LNCAP (cell line): Measurements from ENCODE around the gene NAA60.

Experiments used
- CTCF ChIP-seq: fragments of 450-650 bp; IDR thresholded peaks from 2 replicates; pipeline ENCODE4 v1.5.1; 2017; ENCODE audit warnings: mild to moderate bottlenecking

The NAA60 gene

DNA sequence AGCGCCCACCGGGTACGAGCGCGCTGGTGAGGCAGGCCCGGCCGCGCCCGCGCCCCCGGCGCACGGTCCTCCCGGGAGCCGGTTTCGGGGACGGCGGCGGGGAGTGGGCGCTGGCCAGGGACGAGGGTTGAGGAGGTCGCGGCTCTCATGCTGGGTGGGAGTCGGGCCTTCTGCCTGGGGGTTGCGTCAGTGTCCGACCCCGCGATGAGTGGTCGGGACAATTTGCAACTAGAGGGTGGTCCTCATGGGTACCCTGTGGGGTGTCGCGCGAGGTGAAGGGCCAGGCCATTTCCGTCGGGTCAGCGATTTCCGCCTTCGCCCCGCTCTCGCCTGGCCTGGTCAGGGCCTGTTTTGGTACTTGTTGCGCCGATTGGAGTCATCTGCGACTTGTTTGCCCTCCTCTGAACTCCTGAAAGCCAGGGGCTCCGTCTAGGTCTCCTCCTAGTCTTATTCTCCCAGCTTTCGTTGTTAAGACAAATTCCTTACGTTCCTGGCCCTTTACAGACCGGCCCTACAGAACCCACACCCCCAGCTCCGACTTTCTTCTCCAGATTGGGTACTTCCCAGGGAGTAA is 14.9 kb downstream of the NAA60 start:
- TF ChIP-seq CTCF: peak; percentile 23; the same call in 1 of the 2 replicates

GRCh38 chr16:3458852-3459361 is 15.4 kb downstream of the NAA60 start:
- no peak for TF ChIP-seq CTCF

GRCh38 chr16:3459401-3460090 is 16.1 kb downstream of the NAA60 start:
- TF ChIP-seq CTCF: no peak

- no peak for TF ChIP-seq CTCF
Observed at GRCh38 chr16:3460121-3460520, 16.6 kb downstream of the NAA60 start.

GRCh38 chr16:3460585-3460984 is 17.1 kb downstream of the NAA60 start:
- no peak for TF ChIP-seq CTCF

- no peak for TF ChIP-seq CTCF
Observed at GRCh38 chr16:3461151-3461550, 17.7 kb downstream of the NAA60 start.

GRCh38 chr16:3465301-3465700 is 21.8 kb downstream of the NAA60 start:
- TF ChIP-seq CTCF: no peak
